ENCODE data around the gene ACAP3.

ACAP3 gene

DNA sequence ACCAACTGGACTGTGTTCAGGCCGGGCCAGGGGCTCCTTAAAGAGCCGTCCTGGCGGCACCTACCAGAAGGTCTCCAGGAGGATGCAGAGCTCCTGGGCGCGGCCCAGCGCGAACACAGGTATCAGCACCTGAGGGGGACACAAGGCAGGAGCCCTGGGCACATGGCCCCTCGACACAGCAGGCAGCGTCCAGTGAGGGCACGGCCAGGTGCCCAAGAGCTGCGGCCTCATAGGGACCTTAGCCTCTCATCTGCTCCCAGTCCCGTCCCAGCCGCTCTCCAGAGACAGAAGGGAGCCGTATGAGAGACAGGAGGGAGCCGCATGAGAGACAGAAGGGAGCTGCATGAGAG, 6.5 kb upstream of the ACAP3 start:
- no peak for DNase-seq (ENCODE audit: low read depth)

DNA sequence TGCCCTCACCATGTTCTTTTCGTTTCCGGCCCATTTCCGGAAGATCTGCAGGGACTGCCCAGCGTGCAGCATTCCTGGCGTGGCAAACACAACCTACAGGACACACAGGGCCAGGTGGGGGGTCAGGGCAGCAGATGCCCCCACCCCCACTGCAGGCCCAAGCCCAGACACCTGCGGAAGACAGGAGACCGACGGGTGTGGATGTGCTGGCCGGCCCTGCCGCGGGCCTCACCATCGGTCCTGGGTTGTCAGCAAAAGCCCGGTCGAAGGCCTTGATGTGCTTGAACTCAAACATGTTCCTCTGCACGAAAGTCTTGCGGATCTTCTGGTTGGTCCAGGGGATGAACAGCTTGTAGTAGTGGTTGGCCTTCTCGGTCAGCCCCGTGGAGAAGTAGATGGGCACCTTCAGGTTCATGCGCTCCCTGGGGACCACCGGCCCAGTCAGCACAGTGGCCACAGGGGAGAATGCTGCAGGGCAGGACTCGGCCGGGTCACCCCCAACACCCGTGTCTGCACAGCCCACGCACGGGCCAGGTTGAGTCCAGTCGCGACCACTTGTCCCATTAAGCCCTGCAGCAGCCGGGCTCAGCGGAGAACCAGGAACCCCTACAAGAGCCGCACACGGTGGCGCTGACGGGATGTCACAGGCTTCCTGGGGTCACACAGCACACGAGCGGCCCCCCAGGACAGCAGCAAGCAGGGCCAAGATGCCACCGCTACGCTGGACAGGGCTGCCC, 5.9 kb upstream of the ACAP3 start:
- no peak for DNase-seq (ENCODE audit: low read depth)

DNA sequence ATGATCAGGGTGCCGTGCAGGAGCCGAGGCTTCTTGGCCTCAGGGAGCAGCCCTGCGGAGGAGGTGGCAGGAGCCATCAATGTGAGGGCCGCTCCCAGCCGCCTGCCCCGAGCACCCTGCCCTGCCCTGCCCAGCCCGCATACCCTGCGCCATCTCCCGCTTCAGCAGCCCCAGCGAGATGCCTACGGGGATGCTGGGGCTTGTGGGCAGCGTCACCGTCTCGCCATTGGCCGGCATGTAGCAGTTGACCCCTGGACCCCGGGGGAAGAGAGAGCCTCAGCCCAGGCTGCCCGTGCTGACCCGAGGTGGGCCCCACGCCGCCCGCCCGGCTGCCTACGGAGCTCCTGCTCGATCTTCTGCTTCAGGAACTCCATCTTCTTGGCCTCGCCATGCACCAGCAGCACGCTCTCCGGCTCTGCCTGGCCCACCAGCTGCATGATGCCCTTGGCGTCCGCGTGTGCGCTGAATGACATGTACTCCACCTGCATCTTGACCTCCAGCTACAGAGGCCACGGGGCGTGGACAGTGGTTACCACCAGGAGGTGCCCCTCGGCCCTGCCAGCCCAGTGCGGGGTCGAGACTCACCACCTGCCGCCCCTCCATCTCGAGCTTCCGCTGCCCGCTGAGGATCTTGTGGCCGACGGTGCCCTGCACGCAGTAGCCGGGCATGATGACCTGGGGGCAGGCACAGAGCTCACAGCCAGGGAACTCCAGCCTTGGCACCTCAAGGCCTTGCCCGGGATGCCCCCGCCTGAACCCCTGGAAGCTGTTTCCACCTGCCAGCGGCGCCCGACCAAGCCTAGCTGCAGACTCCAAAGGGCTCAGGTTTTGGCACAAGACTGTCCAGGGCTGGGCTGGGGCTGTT, 5.0 kb upstream of the ACAP3 start:
- DNase-seq (ENCODE audit: low read depth): no peak

DNA sequence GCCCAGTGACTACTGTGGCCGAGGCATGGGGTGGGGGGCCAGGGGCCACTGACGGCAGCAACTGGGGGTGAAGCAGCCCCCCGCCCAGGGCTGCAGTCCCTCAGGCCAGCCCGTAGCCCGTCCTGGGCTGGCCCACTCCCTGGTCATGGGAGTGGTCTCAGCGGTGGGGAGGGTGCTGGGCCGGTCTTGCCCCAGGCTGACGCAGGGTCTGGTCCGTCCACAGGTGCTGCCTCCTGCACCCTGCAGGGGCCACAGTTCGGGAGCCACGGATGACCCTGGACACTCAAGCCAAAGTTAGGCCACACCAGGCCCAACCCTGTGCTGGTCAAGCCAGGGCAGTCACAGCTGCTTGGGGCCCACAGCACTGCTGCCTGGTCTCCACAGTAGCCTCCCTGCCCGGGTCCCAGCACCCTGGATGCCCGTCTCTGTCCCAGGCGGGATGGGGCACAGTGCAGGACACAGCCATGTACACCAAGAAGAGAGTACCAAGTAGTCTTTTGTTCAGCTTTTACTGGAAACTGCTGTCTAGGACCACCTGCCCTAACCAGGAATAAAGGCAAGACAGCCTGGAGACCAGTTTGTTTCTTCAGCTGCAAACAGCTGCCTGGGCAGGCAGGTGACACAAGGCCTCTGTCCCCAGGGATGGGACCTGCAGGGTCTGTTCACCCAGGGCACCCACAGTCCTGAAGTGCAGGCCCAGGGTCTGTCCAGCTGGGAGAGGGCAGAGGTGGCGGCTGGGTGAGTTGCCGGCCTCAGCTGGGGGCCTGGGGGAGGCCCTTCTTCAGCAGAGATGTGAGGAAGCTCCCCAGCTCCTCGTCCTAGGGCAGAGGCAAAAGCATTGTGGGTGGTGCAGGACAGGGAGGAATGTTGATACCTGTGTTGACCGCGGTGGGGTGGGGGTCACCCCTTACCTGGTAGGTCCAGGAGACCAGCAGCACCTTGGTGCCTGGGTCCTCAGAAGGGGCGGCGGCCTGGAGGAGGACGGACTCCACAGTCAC, 3.7 kb upstream of the ACAP3 start:
- DNase-seq (ENCODE audit: low read depth): no peak

DNA sequence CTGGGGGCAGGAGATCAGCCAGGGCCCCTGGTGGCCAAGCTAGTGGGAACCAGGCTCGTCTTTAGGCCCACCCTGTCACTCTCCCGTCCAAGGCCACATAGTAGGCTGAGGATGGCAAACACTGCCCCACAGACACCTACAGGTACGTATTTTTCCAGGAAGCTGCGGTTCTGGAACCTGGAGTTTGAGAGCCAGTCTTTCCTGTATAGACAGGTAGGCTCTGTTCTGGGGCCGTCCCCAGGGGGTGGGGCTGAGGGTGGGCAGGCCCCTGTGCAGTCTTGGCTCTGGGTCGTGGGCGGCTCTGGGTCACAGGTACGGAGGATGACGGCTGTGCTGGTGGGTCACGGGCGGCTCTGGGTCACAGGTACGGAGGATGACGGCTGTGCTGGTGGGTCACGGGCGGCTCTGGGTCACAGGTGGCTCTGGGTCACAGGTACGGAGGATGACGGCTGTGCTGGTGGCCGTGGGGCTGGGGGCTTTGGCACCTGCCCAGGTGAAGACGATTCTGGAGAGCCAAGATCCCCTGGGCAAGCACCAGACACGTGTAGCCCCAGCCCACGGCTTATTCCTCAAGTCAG, 2.8 kb upstream of the ACAP3 start:
- DNase-seq (ENCODE audit: low read depth): no peak

DNA sequence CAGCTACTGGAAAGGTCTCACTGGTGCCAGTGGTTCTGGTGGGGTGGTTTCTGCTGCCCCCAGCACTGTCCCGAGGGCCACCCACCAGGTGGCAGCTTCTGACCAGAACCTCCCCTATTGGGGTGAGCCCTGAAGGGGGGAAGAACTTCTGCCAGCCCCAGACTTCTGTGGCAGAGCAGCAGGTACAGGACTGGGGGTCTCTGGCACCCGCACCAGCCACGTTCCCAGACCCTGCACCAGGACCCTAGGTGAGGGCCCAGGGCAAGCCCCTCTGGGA, 2.3 kb upstream of the ACAP3 start:
- no peak for DNase-seq (ENCODE audit: low read depth)

DNA sequence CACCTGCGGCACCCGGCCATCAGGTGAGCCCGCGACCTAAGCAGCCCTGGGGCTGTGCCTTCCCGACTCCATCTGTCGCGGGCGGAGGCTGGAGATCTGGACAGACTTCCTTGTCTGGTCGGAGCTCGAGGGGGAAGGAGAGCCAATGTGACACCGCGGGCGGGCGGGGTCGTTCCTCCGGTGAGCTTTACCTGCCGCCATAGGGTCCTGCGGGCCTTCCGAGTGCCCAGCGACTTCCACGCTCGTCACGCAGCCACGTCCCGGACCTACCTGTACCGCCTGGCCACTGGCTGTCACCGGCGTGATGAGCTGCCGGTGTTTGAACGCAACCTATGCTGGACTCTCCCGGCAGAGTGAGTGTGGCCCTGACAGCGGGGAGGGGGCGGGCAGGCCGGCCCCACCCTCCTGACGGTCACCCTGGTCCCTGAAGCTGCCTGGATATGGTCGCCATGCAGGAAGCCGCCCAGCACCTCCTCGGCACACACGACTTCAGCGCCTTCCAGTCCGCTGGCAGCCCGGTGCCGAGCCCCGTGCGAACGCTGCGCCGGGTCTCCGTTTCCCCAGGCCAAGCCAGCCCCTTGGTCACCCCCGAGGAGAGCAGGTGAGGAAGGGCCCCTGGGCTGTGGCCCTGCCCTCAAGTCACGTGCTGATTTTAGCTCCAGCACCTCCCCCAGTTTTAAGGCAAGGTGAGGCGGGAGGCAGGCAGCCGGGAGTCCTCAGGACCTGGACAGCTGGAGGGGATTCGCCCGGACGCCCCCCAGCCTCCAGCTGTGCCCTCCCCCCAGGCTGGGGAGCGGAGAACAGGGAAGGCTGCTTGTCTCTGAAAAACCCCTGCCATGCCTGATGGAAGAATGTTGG, 1.8 kb upstream of the ACAP3 start:
- no peak for DNase-seq (ENCODE audit: low read depth)

DNA sequence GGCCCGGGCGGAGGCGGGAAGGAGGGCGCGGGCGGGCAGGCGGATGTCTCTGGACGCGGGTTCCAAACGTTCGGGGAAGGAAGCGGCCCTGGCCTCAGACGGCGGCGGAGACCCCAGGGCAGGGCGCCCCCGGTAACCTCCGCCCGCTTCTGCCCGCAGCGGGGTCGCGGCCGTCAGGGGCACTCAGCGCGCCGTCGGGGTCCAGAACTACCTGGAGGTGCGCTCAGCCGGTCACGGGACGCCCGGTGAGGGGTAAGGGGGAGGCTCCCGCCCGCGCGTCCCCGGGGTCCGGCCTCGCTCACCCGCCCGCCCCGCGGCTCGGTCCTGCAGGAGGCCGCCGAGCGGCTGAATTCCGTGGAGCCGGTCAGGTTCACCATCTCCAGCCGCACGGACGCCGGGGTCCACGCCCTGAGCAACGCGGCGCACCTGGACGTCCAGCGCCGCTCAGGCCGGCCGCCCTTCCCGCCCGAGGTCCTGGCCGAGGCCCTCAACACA, 1.1 kb upstream of the ACAP3 start:
- DNase-seq (ENCODE audit: low read depth): no peak

DNA sequence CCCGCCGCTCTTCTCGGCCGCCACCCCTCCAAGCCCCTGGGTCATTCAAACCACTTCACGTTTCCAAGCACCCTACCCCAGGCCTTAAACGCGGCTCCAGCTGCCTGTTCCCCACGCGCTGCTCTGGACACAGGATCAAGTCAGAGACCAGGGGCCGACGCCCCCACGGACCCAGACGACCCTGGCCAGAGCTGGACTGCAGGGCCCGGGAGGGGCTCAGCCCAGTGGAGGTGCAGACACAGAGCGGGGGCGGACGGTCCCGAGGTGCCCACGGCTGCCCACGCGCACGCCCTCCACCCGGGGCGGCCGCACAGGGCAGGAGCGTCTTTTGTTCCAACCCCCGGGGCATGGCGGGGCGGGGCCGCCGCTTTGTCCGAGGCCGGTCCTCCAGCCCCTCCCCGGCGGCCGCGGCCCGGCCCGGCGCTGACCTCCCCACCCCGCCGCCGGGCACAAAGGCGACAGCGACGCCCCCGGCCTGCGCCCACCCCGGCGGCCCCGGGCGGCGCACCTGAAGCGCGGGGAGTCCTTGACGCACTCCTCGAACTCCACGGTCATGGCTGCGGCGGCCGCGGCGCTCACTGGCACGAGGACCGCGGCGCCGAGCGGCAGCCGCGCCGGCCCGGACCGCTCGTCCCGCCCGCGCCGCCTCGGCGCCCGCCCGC, 338 bp downstream of the ACAP3 start:
- no peak for DNase-seq (ENCODE audit: low read depth)

DNA sequence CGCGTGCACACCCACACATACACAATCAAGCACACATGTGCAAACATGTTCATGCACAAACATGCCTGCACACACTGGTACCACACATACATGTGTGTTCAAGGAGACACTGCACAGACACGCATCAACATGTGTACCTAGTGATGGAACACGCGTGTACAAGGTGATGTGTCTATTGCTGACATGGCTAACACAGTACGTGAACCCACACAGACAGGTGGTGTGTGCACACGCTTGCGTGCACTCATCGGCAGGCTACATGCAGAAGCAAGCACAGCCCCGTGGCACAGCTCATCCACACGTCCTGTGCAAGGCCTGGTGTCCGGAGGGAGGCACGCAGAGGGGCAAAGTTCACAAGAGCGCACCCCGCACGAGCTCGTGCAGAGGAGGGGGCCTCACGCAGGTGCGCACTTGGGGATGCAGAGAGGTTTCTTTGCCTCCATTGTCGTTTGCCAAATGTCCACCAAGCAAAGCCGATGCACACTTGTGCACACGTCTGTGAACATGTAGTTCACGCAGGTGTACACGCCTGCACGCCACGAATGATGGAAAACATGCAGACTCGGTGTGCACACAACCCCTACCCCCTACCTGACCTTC, 969 bp downstream of the ACAP3 start:
- no peak for DNase-seq (ENCODE audit: low read depth)

DNA sequence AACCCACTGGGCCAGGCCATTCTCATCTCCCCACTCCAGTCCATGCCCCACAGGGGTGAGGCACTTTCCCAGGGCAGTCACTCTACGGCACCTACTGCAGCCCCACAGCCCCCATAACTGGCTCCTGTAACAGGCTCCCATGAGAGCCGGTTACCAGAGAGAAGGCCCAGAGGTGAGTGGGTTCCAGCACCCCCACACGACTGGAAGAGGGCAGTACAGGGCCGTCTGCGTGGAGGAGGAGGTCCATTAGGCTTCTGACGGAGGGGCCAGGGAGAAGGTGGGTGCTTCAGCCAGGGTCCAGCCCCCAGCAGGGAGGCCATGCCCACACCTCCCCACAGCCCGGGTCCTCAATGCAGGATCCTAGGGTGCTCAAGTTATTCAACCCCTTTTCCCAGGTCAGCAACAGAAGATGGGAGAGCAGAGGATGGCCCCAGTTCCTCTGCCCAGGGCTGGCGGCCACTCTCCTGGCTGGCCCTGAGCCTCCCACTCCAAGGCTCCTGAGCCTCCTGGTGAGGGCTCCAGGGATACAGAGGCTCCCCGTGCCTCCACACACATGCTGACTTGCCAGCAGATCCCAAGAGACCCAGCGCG, 1.6 kb downstream of the ACAP3 start:
- no peak for DNase-seq (ENCODE audit: low read depth)

DNA sequence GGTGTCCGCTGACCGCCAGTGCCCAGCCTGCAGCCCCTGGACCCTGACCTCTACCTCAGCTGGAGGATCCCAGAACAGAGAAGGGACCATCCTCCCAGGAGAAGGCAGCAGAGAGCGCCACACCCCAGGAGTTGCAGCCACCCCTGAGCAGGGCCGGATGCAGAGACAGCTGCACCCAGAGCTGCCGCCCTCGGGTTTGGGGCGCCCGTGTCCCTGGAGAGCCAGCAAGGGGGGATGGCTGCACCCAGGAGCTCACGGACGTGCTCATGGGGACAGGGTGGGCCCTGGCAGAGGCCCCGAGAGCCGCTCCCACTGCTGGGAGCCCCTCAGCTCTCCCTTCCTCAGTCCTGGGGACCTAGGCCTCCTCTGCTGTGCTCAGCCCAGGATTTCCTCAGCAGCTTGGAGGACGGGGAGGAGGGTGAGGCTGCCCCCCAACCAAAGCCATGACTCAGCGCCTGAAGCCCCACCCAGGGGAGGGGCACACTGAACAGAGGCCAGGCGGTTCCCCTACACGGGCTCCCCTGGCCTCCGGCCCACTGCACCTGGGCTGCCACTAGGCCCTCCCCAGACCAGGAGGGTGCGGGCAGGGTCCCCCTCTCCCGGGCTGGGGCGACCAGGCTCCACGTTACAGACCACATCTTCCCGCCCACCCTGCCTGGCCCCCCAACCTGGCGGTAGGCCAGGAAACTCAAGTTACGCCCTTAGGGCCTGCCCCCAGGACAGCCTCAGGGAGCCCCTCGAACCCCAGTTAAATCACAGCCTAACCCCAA, 2.2 kb downstream of the ACAP3 start:
- DNase-seq (ENCODE audit: low read depth): peak; percentile 44

DNA sequence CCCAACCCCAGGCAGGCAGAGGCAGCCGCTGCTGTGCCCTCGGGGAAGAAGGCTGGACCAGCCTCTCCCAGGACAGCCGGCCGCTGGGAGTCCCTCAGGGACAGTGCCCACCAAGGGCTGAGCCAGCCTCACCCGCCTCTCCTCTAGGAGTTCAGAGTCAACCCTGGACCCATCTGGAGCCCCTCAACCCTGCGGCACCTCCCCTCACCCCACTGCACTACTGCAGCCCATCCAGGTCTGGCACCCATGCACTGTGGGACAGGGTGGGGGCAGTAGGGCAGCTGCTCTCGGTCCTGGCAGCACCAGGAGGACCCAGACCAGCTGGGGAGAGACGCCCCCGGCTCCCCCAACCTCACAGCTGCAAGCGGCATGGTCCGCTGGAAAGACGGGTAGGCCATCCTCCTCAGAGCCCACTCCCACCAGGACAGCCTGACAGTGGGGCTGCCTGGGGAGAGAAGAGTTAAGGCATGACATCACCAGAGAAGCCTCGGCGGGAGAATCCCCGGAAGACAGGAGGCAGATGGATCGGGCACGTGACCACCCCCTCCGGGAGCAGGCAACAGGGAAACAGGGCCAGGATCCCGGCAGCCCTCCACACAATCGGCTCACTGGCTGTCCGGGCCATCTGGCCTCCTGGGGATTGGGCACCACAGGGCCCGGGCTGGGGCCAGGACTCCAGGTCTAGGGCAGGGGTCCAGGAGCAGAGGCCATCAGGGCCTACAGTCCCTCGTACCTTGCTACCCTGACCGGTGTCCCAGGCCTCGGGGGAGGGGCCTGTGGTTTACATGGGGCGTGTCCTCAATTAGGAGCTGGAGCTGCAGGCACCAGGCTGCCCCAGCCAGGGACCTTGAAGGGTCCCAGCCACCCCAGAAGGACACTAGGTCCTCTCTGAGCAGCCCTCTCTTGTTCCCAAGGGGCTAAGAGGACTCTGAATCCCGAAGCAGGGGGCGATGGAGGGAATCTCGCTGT, 3.1 kb downstream of the ACAP3 start:
- no peak for DNase-seq (ENCODE audit: low read depth)

DNA sequence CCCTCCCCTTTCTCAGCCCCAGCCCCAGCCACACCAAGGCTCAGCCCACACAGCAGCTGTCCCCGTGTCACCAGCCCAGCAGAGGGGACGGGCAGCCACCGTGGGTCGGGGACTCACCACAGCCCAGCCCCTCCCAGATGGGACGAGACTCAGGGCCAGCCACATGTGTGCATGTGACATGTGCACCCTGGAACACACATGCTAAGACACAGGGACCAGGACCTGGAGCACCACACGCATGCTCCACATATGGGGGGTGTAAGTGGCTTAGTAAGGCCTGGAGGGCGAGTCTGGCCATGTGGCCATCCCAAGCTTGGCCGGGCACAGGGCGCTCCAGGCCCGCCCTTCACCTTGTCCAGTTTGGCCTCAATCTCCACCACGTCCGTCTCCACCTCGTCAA, 4.0 kb downstream of the ACAP3 start:
- no peak for DNase-seq (ENCODE audit: low read depth)

DNA sequence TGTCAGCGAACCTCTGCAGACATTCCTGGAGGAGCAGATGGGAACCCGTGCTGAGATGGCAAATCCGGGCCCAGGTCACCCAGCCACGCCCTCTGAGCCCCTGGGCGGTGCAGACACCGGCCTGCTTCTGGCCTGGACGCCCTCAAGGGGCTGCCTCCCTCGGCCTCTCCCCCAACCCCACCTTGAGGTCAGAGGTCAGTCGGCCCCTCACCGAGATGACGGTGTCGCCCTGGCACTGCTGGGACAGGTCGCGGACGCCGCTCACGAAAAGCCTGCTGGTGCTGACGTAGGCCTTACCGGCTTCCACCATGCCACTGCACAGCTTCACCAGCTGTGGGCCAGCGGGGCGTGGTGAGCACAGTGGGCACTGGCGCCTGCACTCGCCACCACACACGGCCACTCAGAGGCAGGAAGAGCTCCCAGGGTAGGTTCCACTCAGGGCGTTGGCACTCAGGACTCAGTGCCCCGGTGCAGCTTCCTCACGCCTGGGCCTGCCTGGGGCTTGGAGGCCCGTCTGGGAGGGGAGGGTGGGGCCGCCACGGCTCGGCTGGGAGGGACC, 4.7 kb downstream of the ACAP3 start:
- no peak for DNase-seq (ENCODE audit: low read depth)

DNA sequence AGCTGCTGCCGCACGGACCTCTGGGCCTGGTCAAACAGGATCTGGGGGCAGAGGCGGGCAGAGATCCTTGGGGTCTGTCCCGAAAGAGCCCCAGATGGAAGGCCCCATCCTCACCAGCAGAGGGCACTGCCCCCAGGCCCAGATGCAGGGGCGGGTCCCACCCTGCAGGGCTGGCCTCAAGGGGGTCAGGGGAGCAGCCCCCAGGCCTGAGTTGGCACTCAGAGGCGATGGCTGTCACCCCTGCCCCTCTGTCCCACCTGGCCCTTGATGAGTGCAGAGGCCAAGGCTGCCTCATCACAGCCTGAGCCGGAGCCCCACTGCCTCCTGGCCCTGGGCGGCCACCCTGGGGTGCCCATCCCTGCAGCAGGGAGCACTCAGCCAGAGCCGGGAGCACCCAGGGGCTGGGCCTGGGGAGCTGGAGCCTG, 5.7 kb downstream of the ACAP3 start:
- DNase-seq (ENCODE audit: low read depth): no peak

DNA sequence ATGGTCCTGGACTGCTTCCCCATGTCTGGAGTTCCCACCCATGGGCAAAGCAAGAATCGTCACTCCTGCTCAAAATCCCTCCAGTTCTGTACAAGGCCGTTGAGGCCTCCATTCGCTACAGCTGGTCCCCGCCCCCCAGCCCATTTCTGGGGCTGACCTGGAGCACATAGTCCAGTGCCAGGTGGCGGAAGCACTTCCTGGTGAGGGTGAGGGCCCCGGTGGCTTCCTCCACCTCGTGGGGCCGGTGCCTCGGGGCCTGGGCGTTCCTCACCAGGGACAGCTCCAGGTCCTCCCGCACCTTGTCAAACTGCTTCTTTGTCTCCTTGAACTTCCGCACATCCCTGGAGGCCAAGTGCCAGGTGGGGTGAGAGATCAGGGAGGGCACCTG, 7.4 kb downstream of the ACAP3 start:
- no peak for DNase-seq (ENCODE audit: low read depth)
